ENCODE results near the gene TLCD5. TPM values are rescaled to one million over a fixed set of nuclear protein-coding genes. Genes with fewer than 3 reads are reported as not detected.

TLCD5 gene
- total RNA-seq, 6 experiments from 2014 or later: 0.07 to 1.3 (median 0.38) TPM

DNA sequence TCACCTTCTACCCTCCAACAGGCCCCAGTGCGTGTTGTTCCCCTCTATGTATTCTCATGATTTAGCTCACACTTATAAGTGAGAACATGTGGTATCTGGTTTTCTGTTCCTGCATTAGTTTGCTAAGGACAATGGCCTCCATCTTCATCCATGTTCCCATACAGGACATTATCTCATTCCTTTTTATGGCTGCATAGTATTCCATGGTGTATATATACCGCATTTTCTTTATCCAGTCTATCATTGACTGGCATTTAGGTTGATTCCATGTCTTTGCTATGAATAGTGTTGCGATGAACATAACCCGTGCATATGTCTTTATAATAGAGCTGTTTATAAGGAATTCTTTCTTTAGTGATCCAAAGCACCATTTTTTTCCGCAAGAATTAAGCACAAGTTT lies 28.5 kb upstream of the TLCD5 start:
- H3K4me1 ChIP-seq: peaks cover 0 to 3% (median 0%) of the 10 kb centered on the region in 4 donors
- H3K27me3 ChIP-seq: no peaks in the 10 kb centered on the region
- WGBS (ENCODE audit: insufficient coverage, low coverage, low lambda C conversion rate, missing lambda C conversion rate): 82% methylated on average over 5 of the region's 5 CpGs
- ATAC-seq: no peak
- H3K36me3 ChIP-seq: no peaks in the 10 kb centered on the region
- H3K27ac ChIP-seq: no peak overlapping the region
- DNase-seq: no peak
- intact Hi-C loops (cut with DNase I): loop anchor here (5.0 kb wide), 3 partner anchors 54 to 124 kb away; partner anchors contain the start of gene POU2F3 (in 1 of the 2)
- no peak overlapping the region for H3K4me3 ChIP-seq
- no peaks in the 10 kb centered on the region for H3K9me3 ChIP-seq
- no peak for TF ChIP-seq POLR2A (IDR thresholded peaks at IDR 0.05)
- TF ChIP-seq, protein P1, sequence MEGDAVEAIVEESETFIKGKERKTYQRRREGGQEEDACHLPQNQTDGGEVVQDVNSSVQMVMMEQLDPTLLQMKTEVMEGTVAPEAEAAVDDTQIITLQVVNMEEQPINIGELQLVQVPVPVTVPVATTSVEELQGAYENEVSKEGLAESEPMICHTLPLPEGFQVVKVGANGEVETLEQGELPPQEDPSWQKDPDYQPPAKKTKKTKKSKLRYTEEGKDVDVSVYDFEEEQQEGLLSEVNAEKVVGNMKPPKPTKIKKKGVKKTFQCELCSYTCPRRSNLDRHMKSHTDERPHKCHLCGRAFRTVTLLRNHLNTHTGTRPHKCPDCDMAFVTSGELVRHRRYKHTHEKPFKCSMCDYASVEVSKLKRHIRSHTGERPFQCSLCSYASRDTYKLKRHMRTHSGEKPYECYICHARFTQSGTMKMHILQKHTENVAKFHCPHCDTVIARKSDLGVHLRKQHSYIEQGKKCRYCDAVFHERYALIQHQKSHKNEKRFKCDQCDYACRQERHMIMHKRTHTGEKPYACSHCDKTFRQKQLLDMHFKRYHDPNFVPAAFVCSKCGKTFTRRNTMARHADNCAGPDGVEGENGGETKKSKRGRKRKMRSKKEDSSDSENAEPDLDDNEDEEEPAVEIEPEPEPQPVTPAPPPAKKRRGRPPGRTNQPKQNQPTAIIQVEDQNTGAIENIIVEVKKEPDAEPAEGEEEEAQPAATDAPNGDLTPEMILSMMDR (IDR thresholded peaks at IDR 0.05): no peak

DNA sequence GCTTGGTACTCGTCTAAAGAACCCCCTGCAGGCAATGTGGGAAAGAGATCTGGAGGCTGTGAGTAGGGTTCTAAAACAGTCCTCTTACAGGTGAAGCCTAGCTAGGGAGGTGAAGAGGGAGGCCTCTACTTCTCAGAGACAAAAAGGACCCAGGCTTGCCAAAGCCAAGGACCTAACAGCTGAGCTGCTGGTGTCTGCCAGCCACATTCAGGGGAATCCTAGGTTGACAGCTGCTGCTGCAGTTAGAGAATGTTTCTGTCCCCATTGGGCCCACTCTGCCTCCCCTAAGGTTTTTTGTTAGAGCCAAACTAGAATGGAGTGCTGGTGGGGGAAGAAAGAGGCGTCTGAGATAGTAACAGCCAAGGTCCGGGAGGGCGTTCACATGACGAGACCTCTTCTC lies 26.6 kb upstream of the TLCD5 start:
- 77% methylated on average over 4 of the region's 5 CpGs for WGBS (ENCODE audit: insufficient coverage, low coverage, low lambda C conversion rate, missing lambda C conversion rate)
- DNase-seq (no peak), ATAC-seq (no peak)
- Histone ChIP-seq H3K27me3 (no peaks in the 10 kb centered on the region), H3K27ac (no peak overlapping the region), H3K9me3 (no peaks in the 10 kb centered on the region), H3K4me1 (peaks cover 0 to 9% (median 4%) of the 10 kb centered on the region in 4 donors), H3K36me3 (no peaks in the 10 kb centered on the region), H3K4me3 (no peak overlapping the region)
- TF ChIP-seq, protein P1 (IDR thresholded peaks at IDR 0.05): no peak
- no peak for TF ChIP-seq POLR2A (IDR thresholded peaks at IDR 0.05)
- intact Hi-C loops (cut with DNase I): loop anchor here (5.0 kb wide), 3 partner anchors 56 to 126 kb away; partner anchors contain the start of gene POU2F3 (in 1 of the 2)

DNA sequence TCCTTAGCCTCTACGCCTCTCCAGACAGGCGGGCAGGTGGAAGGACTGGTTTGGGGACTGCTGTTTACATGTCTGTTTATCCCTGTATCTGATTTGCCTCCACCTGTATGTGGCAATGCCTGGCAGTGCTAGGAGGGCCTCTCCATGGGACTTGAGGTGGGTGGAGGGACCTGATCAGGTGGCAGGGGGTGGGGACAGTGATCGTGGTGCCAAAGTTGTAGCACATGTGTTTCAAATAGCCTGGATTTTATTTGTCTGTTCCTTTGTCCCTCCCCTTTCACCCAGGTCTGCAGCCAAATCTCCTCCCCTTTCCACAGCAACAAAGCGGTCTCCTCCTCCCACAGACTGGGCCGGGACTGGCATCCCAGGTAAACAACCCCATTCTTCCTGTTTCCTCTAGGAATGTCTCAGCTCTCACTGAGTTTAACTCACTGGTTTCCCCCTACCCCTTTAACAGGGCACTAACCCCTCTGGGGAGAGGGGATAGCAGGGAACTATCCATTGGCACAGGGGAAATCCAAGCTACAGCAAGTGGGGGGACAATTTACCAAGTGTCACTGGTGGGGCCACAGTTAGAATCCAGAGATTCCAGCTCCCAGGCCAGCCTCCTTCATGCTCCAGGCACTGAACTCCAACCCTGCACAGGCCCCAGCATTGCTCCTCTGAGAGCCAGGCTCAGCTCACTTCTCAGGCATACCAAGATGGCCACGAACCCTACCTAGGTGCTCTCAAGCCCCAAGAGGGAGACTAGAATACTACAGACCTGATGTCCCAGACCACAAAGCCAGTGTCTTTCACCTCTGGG lies 22.9 kb upstream of the TLCD5 start:
- 45% methylated on average over 5 of the region's 6 CpGs for WGBS (ENCODE audit: insufficient coverage, low coverage, low lambda C conversion rate, missing lambda C conversion rate)
- TF ChIP-seq, protein P1 (IDR thresholded peaks at IDR 0.05): no peak
- TF ChIP-seq POLR2A (IDR thresholded peaks at IDR 0.05): no peak
- H3K4me1 ChIP-seq: peaks cover 0 to 9% (median 4%) of the 10 kb centered on the region in 4 donors
- ATAC-seq: peak; percentile 57 to 80 (median 76)
- H3K4me3 ChIP-seq: no peak overlapping the region
- no peak overlapping the region for H3K27ac ChIP-seq
- no peaks in the 10 kb centered on the region for H3K9me3 ChIP-seq
- H3K36me3 ChIP-seq: no peaks in the 10 kb centered on the region
- H3K27me3 ChIP-seq: no peaks in the 10 kb centered on the region
- intact Hi-C loops (cut with DNase I): loop anchor here in 1 of 2 donors (5.0 kb wide), 1 partner anchor 130 kb away; no protein-coding TSS in a partner anchor
- DNase-seq: peak; percentile 48 to 64 (median 61)

DNA sequence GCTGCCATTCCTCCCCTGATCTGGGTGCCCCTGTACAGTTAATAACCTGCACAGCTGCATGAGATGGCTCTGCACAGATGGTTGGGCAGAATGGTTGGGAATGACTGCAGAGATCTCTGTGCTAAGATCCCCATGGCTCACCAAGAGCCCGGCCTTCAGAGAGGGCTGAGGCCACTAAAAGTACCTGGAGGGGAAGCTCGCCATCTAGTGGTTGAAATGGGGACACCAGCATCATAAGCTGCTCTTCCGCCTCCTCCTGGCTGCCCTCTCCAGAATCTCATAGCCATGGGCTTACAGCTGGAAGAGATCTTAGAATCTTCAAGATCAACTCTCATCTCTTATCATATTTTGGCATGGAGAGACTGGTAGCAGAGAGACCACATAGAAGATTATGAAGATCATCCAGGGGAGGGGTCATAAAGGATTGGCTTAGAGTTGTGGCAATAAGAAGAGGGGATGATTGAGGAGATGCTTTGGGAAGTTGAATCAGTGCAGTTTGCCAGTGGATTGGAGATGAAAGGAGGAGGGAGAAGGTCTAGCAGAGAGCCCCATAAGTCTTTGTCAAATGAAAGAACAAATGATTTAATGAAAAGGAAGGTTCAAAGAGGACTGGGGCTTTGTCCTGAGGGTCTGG lies 22.0 kb upstream of the TLCD5 start:
- Histone ChIP-seq H3K27me3 (no peaks in the 10 kb centered on the region), H3K4me1 (peaks cover 0 to 9% (median 4%) of the 10 kb centered on the region in 4 donors), H3K4me3 (no peak overlapping the region), H3K36me3 (no peaks in the 10 kb centered on the region), H3K9me3 (no peaks in the 10 kb centered on the region), H3K27ac (no peak overlapping the region)
- intact Hi-C loops (cut with DNase I): loop anchor here in 1 of 2 donors (5.0 kb wide), 1 partner anchor 131 kb away; no protein-coding TSS in a partner anchor
- DNase-seq (peak in 2 of 3 donors; percentile 42 to 75), ATAC-seq (peak; percentile 61 to 88 (median 84))
- no peak for TF ChIP-seq POLR2A (IDR thresholded peaks at IDR 0.05)
- TF ChIP-seq, protein P1 (IDR thresholded peaks at IDR 0.05): peak; percentile 79 to 96 (median 89)
- 0% methylated on average over 1 of the region's 3 CpGs for WGBS (ENCODE audit: insufficient coverage, low coverage, low lambda C conversion rate, missing lambda C conversion rate)

Measured in right lobe of liver (tissue), 6 donors.